ENCODE results near the gene FBXO45.
"Not testable (repeated sequence)": the region's sequence is repeated elsewhere in the genome, so short reads cannot be mapped to it uniquely, and the experiment has no call there.

The FBXO45 gene

GRCh38 chr3:196619223-196619622 is 50.8 kb downstream of the FBXO45 start:
- DNase-seq (ENCODE audit: low read depth in 3 of 3): no peak

GRCh38 chr3:196619627-196620026 is 51.2 kb downstream of the FBXO45 start:
- DNase-seq (ENCODE audit: low read depth in 3 of 3): not testable (repeated sequence)

GRCh38 chr3:196620161-196620604 is 51.7 kb downstream of the FBXO45 start:
- DNase-seq (ENCODE audit: low read depth in 3 of 3): no peak

- DNase-seq (ENCODE audit: low read depth in 3 of 3): no peak
Measured at GRCh38 chr3:196620684-196621083, 52.2 kb downstream of the FBXO45 start.

GRCh38 chr3:196621611-196622010 is 53.2 kb downstream of the FBXO45 start:
- no peak for DNase-seq (ENCODE audit: low read depth in 3 of 3)

- no peak for DNase-seq (ENCODE audit: low read depth in 3 of 3)
Measured at GRCh38 chr3:196624067-196624790, 55.8 kb downstream of the FBXO45 start.

- no peak for DNase-seq (ENCODE audit: low read depth in 3 of 3)
Measured at GRCh38 chr3:196624907-196625306, 56.4 kb downstream of the FBXO45 start.

GRCh38 chr3:196625331-196625730 is 56.9 kb downstream of the FBXO45 start:
- DNase-seq (ENCODE audit: low read depth in 3 of 3): no peak

GRCh38 chr3:196627918-196628231 is 59.4 kb downstream of the FBXO45 start:
- DNase-seq (ENCODE audit: low read depth in 3 of 3): no peak

GRCh38 chr3:196629228-196629627 is 60.8 kb downstream of the FBXO45 start:
- no peak for DNase-seq (ENCODE audit: low read depth in 3 of 3)

- DNase-seq (ENCODE audit: low read depth in 3 of 3): no peak
Measured at GRCh38 chr3:196631682-196632045, 63.2 kb downstream of the FBXO45 start.

- peak; percentile 67 to 80 (median 79) for DNase-seq (ENCODE audit: low read depth in 3 of 3)
Measured at GRCh38 chr3:196632046-196632751, 63.7 kb downstream of the FBXO45 start.

GRCh38 chr3:196633555-196634151 is 65.2 kb downstream of the FBXO45 start:
- no peak for DNase-seq (ENCODE audit: low read depth in 3 of 3)

GRCh38 chr3:196634224-196634623 is 65.8 kb downstream of the FBXO45 start:
- no peak for DNase-seq (ENCODE audit: low read depth in 3 of 3)

GRCh38 chr3:196634829-196635228 is 66.4 kb downstream of the FBXO45 start:
- no peak for DNase-seq (ENCODE audit: low read depth in 3 of 3)

GRCh38 chr3:196636369-196637349 is 68.2 kb downstream of the FBXO45 start:
- DNase-seq (ENCODE audit: low read depth in 3 of 3): no peak

- not testable (repeated sequence) for DNase-seq (ENCODE audit: low read depth in 3 of 3)
Measured at GRCh38 chr3:196637941-196638340, 69.5 kb downstream of the FBXO45 start.

Data from stimulated activated CD4-positive, alpha-beta T cell treated with anti-CD3 and anti-CD28 coated beads, TNF-alpha, amount 100 ng/mL, for 48 hours (primary cell).